ENCODE results near the gene OR8A1. TPM values are rescaled to one million over a fixed set of nuclear protein-coding genes. Genes with fewer than 3 reads are reported as not detected.

Gene OR8A1
- total and polyA plus RNA-seq, 2 experiments from 2014 or later, result not detected

DNA sequence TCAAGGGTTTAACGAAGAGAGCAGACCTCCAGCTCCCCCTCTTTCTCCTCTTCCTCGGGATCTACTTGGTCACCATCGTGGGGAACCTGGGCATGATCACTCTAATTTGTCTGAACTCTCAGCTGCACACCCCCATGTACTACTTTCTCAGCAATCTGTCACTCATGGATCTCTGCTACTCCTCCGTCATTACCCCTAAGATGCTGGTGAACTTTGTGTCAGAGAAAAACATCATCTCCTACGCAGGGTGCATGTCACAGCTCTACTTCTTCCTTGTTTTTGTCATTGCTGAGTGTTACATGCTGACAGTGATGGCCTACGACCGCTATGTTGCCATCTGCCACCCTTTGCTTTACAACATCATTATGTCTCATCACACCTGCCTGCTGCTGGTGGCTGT is 363 bp downstream of the OR8A1 start:
- Histone ChIP-seq H2AFZ (no peak overlapping the region), H3K36me3 (ENCODE audit: low read depth) (no peaks in the 10 kb centered on the region), H3K79me2 (ENCODE audit: insufficient read depth) (no peaks in the 10 kb centered on the region), H3K4me2 (ENCODE audit: unreplicated experiment) (no peak overlapping the region), H3K4me3 (no peak overlapping the region), H4K20me1 (ENCODE audit: insufficient read depth) (no peaks in the 10 kb centered on the region), H3K27ac (no peak overlapping the region), H3K9me2 (ENCODE audit: insufficient read depth) (no peaks in the 10 kb centered on the region), H3K9me3 (ENCODE audit: low read depth) (no peaks in the 10 kb centered on the region), H3K27me3 (replicated peaks; ENCODE audit: insufficient read depth) (0 out of 2 replicates have a peak, but pooled peaks cover 6% of the 10 kb centered on the region), H3F3A (ENCODE audit: insufficient read depth) (no peaks in the 10 kb centered on the region), H3K4me1 (ENCODE audit: insufficient read depth) (no peaks in the 10 kb centered on the region), H3K9ac (no peak overlapping the region)
- in situ Hi-C loops (cut with MboI), result no loop called here
- DNase-seq, result no peak
- WGBS, 2 experiments (ENCODE audit: low coverage in 1 of 2, low lambda C conversion rate in 2 of 2, missing lambda C conversion rate in 2 of 2), result 51 to 61% methylated on average over 7 of the region's 7 CpGs
- TF ChIP-seq EZH2 (IDR thresholded peaks at IDR 0.05; ENCODE audit: insufficient read depth, poor library complexity, severe bottlenecking) (no peak), EZH2phosphoT487 (IDR thresholded peaks at IDR 0.05; ENCODE audit: insufficient read depth, low read depth) (no peak)

DNA sequence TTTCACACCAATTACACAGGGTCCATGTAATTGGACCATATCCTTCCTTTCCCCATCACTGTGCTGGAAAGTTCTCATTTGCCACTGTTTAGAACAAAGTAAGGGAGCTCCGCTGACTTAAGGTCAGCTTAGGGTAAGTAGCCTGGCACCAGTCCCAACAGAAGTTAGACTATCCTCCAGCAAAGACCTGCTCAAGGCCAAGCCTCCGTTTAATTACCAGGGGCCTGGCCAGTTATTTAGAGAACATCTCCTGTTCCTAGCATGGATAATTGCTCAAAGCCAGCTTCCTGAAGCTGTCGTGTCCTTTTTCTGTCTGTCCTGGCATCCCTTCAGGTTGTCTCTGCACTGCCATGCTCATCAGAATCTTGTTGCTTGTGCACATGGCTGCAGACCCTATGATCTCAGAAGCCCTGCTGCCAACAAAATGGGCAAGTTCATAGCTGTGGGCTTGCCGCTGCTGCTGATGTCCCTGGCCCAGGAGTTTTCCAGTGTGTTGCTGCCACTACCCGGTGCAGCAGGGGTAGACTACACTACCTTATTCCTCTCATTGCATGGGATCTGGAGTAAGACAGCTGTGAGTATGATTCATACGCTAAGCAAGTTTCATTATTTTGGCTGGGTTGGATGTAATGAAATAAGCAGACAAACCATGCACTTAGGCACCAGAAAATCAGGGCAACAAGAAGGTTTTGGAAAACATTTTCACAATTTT is 8.1 kb downstream of the OR8A1 start:
- H3K27ac ChIP-seq, result no peak overlapping the region
- WGBS, 2 experiments (ENCODE audit: low coverage in 1 of 2, low lambda C conversion rate in 2 of 2, missing lambda C conversion rate in 2 of 2), result 2 to 3% methylated on average over 6 of the region's 6 CpGs
- no peaks in the 10 kb centered on the region for H3K9me3 ChIP-seq (ENCODE audit: low read depth)
- no peaks in the 10 kb centered on the region for H3K36me3 ChIP-seq (ENCODE audit: low read depth)
- H2AFZ ChIP-seq, result no peak overlapping the region
- H4K20me1 ChIP-seq (ENCODE audit: insufficient read depth), result no peaks in the 10 kb centered on the region
- no peak for TF ChIP-seq EZH2phosphoT487 (IDR thresholded peaks at IDR 0.05; ENCODE audit: insufficient read depth, low read depth)
- TF ChIP-seq EZH2 (IDR thresholded peaks at IDR 0.05; ENCODE audit: insufficient read depth, poor library complexity, severe bottlenecking), result no peak
- in situ Hi-C loops (cut with MboI), result loop anchor here (25.0 kb wide), 1 partner anchor 516 kb away; no protein-coding TSS in a partner anchor
- no peaks in the 10 kb centered on the region for H3F3A ChIP-seq (ENCODE audit: insufficient read depth)
- H3K9ac ChIP-seq, result no peak overlapping the region
- no peak overlapping the region for H3K4me3 ChIP-seq
- H3K79me2 ChIP-seq (ENCODE audit: insufficient read depth), result no peaks in the 10 kb centered on the region
- peaks cover 22% of the 10 kb centered on the region for H3K27me3 ChIP-seq (replicated peaks; ENCODE audit: insufficient read depth)
- no peaks in the 10 kb centered on the region for H3K9me2 ChIP-seq (ENCODE audit: insufficient read depth)
- no peak overlapping the region for H3K4me2 ChIP-seq (ENCODE audit: unreplicated experiment)
- DNase-seq, result no peak
- no peaks in the 10 kb centered on the region for H3K4me1 ChIP-seq (ENCODE audit: insufficient read depth)

DNA sequence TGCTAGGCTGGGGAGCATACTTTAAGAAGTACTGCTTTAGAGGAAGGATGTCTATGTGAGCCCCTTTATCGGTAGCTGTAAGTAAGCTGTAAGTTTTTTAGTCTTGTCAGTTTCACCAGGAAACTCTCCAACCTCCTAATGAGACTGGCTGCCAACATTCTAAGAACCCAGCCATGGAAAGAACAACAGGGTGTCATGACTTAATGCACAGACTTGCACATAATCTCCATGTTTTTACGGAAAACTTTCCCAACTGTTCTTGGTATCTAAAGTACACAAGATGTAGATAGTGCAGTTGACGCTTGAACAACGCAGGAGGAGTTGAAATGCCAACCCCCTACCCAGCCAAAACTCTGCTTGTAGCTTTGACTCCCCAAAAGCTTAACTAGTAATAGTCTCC is 9.0 kb downstream of the OR8A1 start:
- Histone ChIP-seq H3K9me2 (ENCODE audit: insufficient read depth) (no peaks in the 10 kb centered on the region), H4K20me1 (ENCODE audit: insufficient read depth) (no peaks in the 10 kb centered on the region), H3K4me1 (ENCODE audit: insufficient read depth) (no peaks in the 10 kb centered on the region), H3K4me2 (ENCODE audit: unreplicated experiment) (no peak overlapping the region), H3F3A (ENCODE audit: insufficient read depth) (no peaks in the 10 kb centered on the region), H3K9me3 (ENCODE audit: low read depth) (no peaks in the 10 kb centered on the region), H3K79me2 (ENCODE audit: insufficient read depth) (no peaks in the 10 kb centered on the region), H3K4me3 (no peak overlapping the region), H2AFZ (no peak overlapping the region), H3K9ac (no peak overlapping the region), H3K27me3 (replicated peaks; ENCODE audit: insufficient read depth) (peaks cover 22% of the 10 kb centered on the region), H3K27ac (no peak overlapping the region), H3K36me3 (ENCODE audit: low read depth) (no peaks in the 10 kb centered on the region)
- in situ Hi-C loops (cut with MboI), result loop anchor here (25.0 kb wide), 1 partner anchor 516 kb away; no protein-coding TSS in a partner anchor
- DNase-seq, result no peak
- TF ChIP-seq EZH2phosphoT487 (IDR thresholded peaks at IDR 0.05; ENCODE audit: insufficient read depth, low read depth), result no peak
- TF ChIP-seq EZH2 (IDR thresholded peaks at IDR 0.05; ENCODE audit: insufficient read depth, poor library complexity, severe bottlenecking), result no peak
- 38 to 46% methylated on average over 4 of the region's 4 CpGs for WGBS, 2 experiments (ENCODE audit: low coverage in 1 of 2, low lambda C conversion rate in 2 of 2, missing lambda C conversion rate in 2 of 2)

DNA sequence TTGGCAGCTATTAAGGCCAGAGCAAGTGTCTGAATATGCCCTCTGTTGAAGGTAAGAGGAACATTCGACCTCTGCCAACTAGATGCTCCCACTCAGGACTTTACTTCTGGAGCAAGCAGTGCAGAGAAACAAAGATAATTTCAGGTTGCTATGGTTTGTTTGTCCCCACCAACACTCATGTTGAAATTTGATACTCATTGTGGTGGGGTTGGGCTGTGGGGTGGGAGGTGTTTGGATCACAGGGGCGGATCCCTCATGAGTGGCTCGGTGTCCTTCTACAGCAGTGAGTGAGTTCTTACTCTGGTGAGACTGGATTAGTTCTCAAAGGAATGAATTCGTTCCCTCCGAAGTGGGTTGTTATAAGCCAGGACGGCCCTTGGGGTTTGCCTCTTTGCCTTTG is 12.0 kb downstream of the OR8A1 start:
- H3K79me2 ChIP-seq (ENCODE audit: insufficient read depth), result no peaks in the 10 kb centered on the region
- no peaks in the 10 kb centered on the region for H3K9me2 ChIP-seq (ENCODE audit: insufficient read depth)
- no peak overlapping the region for H3K27ac ChIP-seq
- in situ Hi-C loops (cut with MboI), result loop anchor here (10.0 to 25.0 kb wide), 2 partner anchors 167 to 520 kb away; no protein-coding TSS in a partner anchor
- no peaks in the 10 kb centered on the region for H3F3A ChIP-seq (ENCODE audit: insufficient read depth)
- no peaks in the 10 kb centered on the region for H3K4me1 ChIP-seq (ENCODE audit: insufficient read depth)
- no peak overlapping the region for H3K4me2 ChIP-seq (ENCODE audit: unreplicated experiment)
- H3K27me3 ChIP-seq (replicated peaks; ENCODE audit: insufficient read depth), result peaks cover 24% of the 10 kb centered on the region
- no peak overlapping the region for H3K9ac ChIP-seq
- DNase-seq, result no peak
- H3K9me3 ChIP-seq (ENCODE audit: low read depth), result no peaks in the 10 kb centered on the region
- 39 to 52% methylated on average over 6 of the region's 6 CpGs for WGBS, 2 experiments (ENCODE audit: low coverage in 1 of 2, low lambda C conversion rate in 2 of 2, missing lambda C conversion rate in 2 of 2)
- no peak for TF ChIP-seq EZH2 (IDR thresholded peaks at IDR 0.05; ENCODE audit: insufficient read depth, poor library complexity, severe bottlenecking)
- TF ChIP-seq EZH2phosphoT487 (IDR thresholded peaks at IDR 0.05; ENCODE audit: insufficient read depth, low read depth), result no peak
- no peaks in the 10 kb centered on the region for H4K20me1 ChIP-seq (ENCODE audit: insufficient read depth)
- H3K36me3 ChIP-seq (ENCODE audit: low read depth), result no peaks in the 10 kb centered on the region
- H3K4me3 ChIP-seq, result no peak overlapping the region
- H2AFZ ChIP-seq, result no peak overlapping the region

All from GM23248 (cell line).